DOHH2 (cell line): ENCODE results near the gene EPAS1.

ENCODE experiments used
- H3F3A ChIP-seq: fragments of 200-600 bp; sonication (generic), shearing (Covaris generic); 2 replicates; pipeline ENCODE4 v1.6.0; 2016; ENCODE audit warnings: antibody characterized with exemption, mild to moderate bottlenecking; ENCODE audit not compliant: control insufficient read depth, insufficient read depth
- H3K27ac ChIP-seq: fragments of 200-600 bp; sonication (generic); 2 replicates; pipeline ENCODE4 v1.5.1; 2014; ENCODE audit warnings: low read depth, mild to moderate bottlenecking, low read length, moderate library complexity
- H3K27me3 ChIP-seq: fragments of 200-600 bp; sonication (generic); 2 replicates; pipeline ENCODE4 v1.6.1; 2014; ENCODE audit warnings: mild to moderate bottlenecking, low read length, mixed read lengths; ENCODE audit not compliant: control insufficient read depth
- H3K36me3 ChIP-seq: fragments of 200-600 bp; sonication (generic); 2 replicates; pipeline ENCODE4 v1.6.1; 2014; ENCODE audit warnings: mild to moderate bottlenecking, low read length, moderate library complexity, mixed read lengths; ENCODE audit not compliant: control insufficient read depth
- H3K4me1 ChIP-seq: fragments of 200-600 bp; sonication (generic); 2 replicates; pipeline ENCODE4 v1.6.1; 2014; ENCODE audit warnings: mild to moderate bottlenecking, low read length, mixed read lengths; ENCODE audit not compliant: control insufficient read depth
- H3K4me2 ChIP-seq: fragments of 200-600 bp; sonication (generic); 2 replicates; pipeline ENCODE4 v1.6.0; 2014; ENCODE audit warnings: mild to moderate bottlenecking, low read length, moderate library complexity
- H3K4me3 ChIP-seq: fragments of 200-600 bp; sonication (generic); 2 replicates; pipeline ENCODE4 v1.5.1; 2014; ENCODE audit warnings: mild to moderate bottlenecking, low read length, mixed read lengths
- H3K79me2 ChIP-seq: fragments of 200-600 bp; sonication (generic); 2 replicates; pipeline ENCODE4 v1.6.1; 2014; ENCODE audit warnings: mild to moderate bottlenecking, low read length, mixed read lengths; ENCODE audit not compliant: control insufficient read depth
- H3K9me2 ChIP-seq: fragments of 200-600 bp; sonication (generic); replicated peaks from 2 replicates; pipeline ENCODE4 v1.6.1; 2014; ENCODE audit warnings: mild to moderate bottlenecking, low read length, mixed read lengths; ENCODE audit not compliant: control insufficient read depth
- H3K9me3 ChIP-seq: fragments of 200-600 bp; sonication (generic); 2 replicates; pipeline ENCODE4 v1.6.1; 2014; ENCODE audit warnings: antibody characterized with exemption, low read length, mixed read lengths; ENCODE audit not compliant: control insufficient read depth, insufficient read depth
- H4K20me1 ChIP-seq: fragments of 200-600 bp; sonication (generic); 2 replicates; pipeline ENCODE4 v1.6.0; 2014; ENCODE audit warnings: low read depth, mild to moderate bottlenecking, antibody characterized with exemption, low read length, moderate library complexity; ENCODE audit not compliant: control insufficient read depth, insufficient read depth
- CTCF ChIP-seq: fragments of 200-600 bp; sonication (generic); IDR thresholded peaks from one replicate; pipeline ENCODE4 v1.5.1; 2014; ENCODE audit warnings: antibody characterized with exemption, mild to moderate bottlenecking, low read depth, low read length; ENCODE audit not compliant: poor library complexity, severe bottlenecking
- EZH2phosphoT487 ChIP-seq: fragments of 200-600 bp; sonication (generic); IDR thresholded peaks from 2 replicates; pipeline ENCODE4 v1.6.1; 2017; ENCODE audit warnings: borderline replicate concordance, mild to moderate bottlenecking, antibody characterized with exemption, low read length, moderate library complexity, mixed read lengths

Gene EPAS1

GRCh38 chr2:46303822-46304221 lies 6.6 kb downstream of the EPAS1 start:
- Histone ChIP-seq H3K4me2 (no peak overlapping the region), H3K4me1 (no peaks in the 10 kb centered on the region)

GRCh38 chr2:46304635-46305034 lies 7.4 kb downstream of the EPAS1 start:
- H4K20me1 ChIP-seq, result no peaks in the 10 kb centered on the region
- no peak overlapping the region for H3K4me2 ChIP-seq
- H3K9me3 ChIP-seq, result no peaks in the 10 kb centered on the region
- peaks cover 39% of the 10 kb centered on the region for H3K27me3 ChIP-seq
- no peak overlapping the region for H3K4me3 ChIP-seq
- H3F3A ChIP-seq, result no peaks in the 10 kb centered on the region
- H3K4me1 ChIP-seq, result no peaks in the 10 kb centered on the region
- no peaks in the 10 kb centered on the region for H3K9me2 ChIP-seq
- H3K79me2 ChIP-seq, result no peaks in the 10 kb centered on the region
- TF ChIP-seq CTCF (no peak), EZH2phosphoT487 (no peak)
- no peak overlapping the region for H3K27ac ChIP-seq
- H3K36me3 ChIP-seq, result no peaks in the 10 kb centered on the region

More at GRCh38 chr2:46303822-46304221, 6.6 kb downstream of the EPAS1 start:
- Histone ChIP-seq H3F3A (no peaks in the 10 kb centered on the region), H3K9me2 (no peaks in the 10 kb centered on the region), H3K36me3 (no peaks in the 10 kb centered on the region), H3K4me3 (no peak overlapping the region), H4K20me1 (no peaks in the 10 kb centered on the region), H3K79me2 (no peaks in the 10 kb centered on the region), H3K9me3 (no peaks in the 10 kb centered on the region), H3K27me3 (peaks cover 42% of the 10 kb centered on the region), H3K27ac (no peak overlapping the region)
- TF ChIP-seq EZH2phosphoT487 (no peak), CTCF (no peak)

GRCh38 chr2:46305187-46305586 lies 8.0 kb downstream of the EPAS1 start:
- Histone ChIP-seq H3K4me3 (no peak overlapping the region), H3K27ac (no peak overlapping the region), H3K4me2 (no peak overlapping the region), H3F3A (no peaks in the 10 kb centered on the region), H3K36me3 (no peaks in the 10 kb centered on the region), H3K4me1 (no peaks in the 10 kb centered on the region), H4K20me1 (no peaks in the 10 kb centered on the region), H3K9me3 (no peaks in the 10 kb centered on the region), H3K79me2 (no peaks in the 10 kb centered on the region), H3K27me3 (peaks cover 34% of the 10 kb centered on the region), H3K9me2 (no peaks in the 10 kb centered on the region)
- TF ChIP-seq EZH2phosphoT487 (no peak), CTCF (no peak)

GRCh38 chr2:46305767-46306166 lies 8.6 kb downstream of the EPAS1 start:
- no peak for TF ChIP-seq CTCF
- TF ChIP-seq EZH2phosphoT487, result no peak
- Histone ChIP-seq H3K79me2 (no peaks in the 10 kb centered on the region), H3K9me2 (no peaks in the 10 kb centered on the region), H3K4me2 (no peak overlapping the region), H3K36me3 (no peaks in the 10 kb centered on the region), H3K9me3 (no peaks in the 10 kb centered on the region), H3F3A (no peaks in the 10 kb centered on the region), H4K20me1 (no peaks in the 10 kb centered on the region), H3K27me3 (peaks cover 31% of the 10 kb centered on the region), H3K27ac (no peak overlapping the region), H3K4me1 (no peaks in the 10 kb centered on the region), H3K4me3 (no peak overlapping the region)
